Upper lobe of left lung (tissue), 6 donors: ENCODE measurements around the gene SH2D6. TPM values are rescaled to one million over a fixed set of nuclear protein-coding genes. Genes with fewer than 3 reads are reported as not detected.

Experiments used
- ATAC-seq, 2 donors: fragments of 200-7000 bp; cut with Tn5 transposase; one replicate each; pipeline ENCODE4 v1.9.1; 2022; ENCODE audit warnings: mild to moderate bottlenecking in 2 of 2, moderate library complexity in 2 of 2; ENCODE audit not compliant: low FRiP score in 2 of 2
- DNase-seq, 2 donors: peaks; one replicate each; pipeline ENCODE4 v3.0.0-alpha.2; 2019 to 2020
- H3K27ac ChIP-seq, 4 donors: fragments of 200-600 bp; sonication (generic); one replicate each; pipeline ENCODE4 v1.5.1; 2016 to 2019
- H3K27me3 ChIP-seq, 4 donors: fragments of 200-600 bp; sonication (generic); one replicate each; pipeline ENCODE4 v1.5.1; 2017 to 2019
- H3K36me3 ChIP-seq, 4 donors: fragments of 200-600 bp; sonication (generic); one replicate each; pipeline ENCODE4 v1.5.1; 2016 to 2019
- H3K4me1 ChIP-seq, 4 donors: fragments of 200-600 bp; sonication (generic); one replicate each; pipeline ENCODE4 v1.5.1; 2018 to 2019
- H3K4me3 ChIP-seq, 4 donors: fragments of 200-600 bp; sonication (generic); one replicate each; pipeline ENCODE4 v1.5.1; 2017 to 2019; ENCODE audit warnings: mild to moderate bottlenecking in 2 of 4, moderate library complexity in 1 of 4
- H3K9me3 ChIP-seq, 4 donors: fragments of 200-600 bp; sonication (generic); one replicate each; pipeline ENCODE4 v1.5.1; 2018 to 2019
- EP300 ChIP-seq, 4 donors: sonication (generic); formaldehyde crosslinking; IDR thresholded peaks; one replicate each; pipeline ENCODE4 v1.5.1; 2017; ENCODE audit warnings: antibody characterized with exemption in 4 of 4, control low read depth in 2 of 4
- POLR2A ChIP-seq, 4 donors: fragments of 450-650 bp; IDR thresholded peaks; one replicate each; pipeline ENCODE4 v1.5.1; 2016 to 2017; ENCODE audit warnings: antibody characterized with exemption in 4 of 4, mild to moderate bottlenecking in 2 of 4
- POLR2AphosphoS5 ChIP-seq, 2 donors: sonication (generic); formaldehyde crosslinking; IDR thresholded peaks; one replicate each; pipeline ENCODE4 v1.5.1; 2017; ENCODE audit warnings: antibody characterized with exemption in 2 of 2
- WGBS, 2 donors: methylation state at CpG; one replicate each; pipeline ENCODE4 v1.1.5; 2017 to 2018; 5-methylcytosine and 5-hydroxymethylcytosine counted together
- total RNA-seq, 6 donors: library from RNA; depleted of rRNA in 4 of 6; stranded (reverse); fragments of >200 nt in 4 of 6; gene quantifications; one replicate each; pipeline versions ENCODE4 v1.1.0 to v1.2.1, GENCODE V29; 2016 to 2021
- TF ChIP-seq, protein P1 (sequence below), 6 experiments: fragments of 450-650 bp in 4 of 6; fragments of 200-600 bp in 2 of 6; sonication (generic) in 2 of 6; IDR thresholded peaks; one replicate each; pipeline ENCODE4 v1.5.1; 2016 to 2019; ENCODE audit warnings: antibody characterized with exemption in 6 of 6
- donor health status: DM: no; HTN: no; CAD: no; lungs with moderate emphysema.
- donor health status: DM: no; HTN: yes; CAD: no; lungs with severe emphysema.

SH2D6 gene
- total RNA-seq, 6 donors from 2014 or later: 0.51 TPM; not detected in 5

DNA sequence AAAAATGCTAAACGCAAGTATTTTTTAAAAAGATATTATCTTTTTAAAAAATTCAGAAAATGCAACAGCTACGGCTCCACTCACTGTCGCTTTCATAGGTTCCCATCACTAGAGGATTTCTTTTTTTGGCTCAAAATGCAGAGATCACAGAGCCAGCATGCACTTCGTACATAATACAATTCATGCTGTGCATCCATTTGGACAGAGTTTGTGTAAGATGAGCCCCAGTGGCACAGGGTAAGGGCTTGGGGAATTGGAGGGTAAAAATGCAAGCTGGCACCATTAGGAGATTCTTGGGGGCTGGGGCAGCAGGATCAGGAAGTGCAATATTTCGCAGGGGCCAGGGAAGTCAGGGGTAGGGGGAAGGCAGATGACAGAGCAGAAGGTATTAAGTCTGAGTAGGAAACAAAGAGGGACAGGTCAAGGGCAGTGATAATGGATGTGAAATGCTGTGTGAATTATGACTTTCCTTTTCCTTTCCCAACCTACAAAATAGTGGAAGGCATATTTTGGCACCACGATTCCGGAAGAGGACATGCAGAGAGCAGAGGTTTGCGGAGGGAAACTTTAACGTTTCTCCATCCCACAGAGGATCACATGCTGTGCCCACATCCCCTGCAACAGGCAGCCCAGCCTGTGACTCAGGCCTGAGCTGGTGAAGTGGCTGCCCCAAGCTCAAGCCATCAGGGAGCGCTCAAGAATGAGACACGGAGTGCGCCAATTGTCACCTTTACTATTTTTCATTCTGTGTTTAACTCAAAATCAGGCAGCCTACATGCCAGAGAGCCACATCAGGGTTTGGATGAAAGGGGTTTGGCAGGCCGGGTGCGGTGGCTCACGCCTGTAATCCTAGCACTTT, 13.1 kb upstream of the SH2D6 start:
- ATAC-seq (peak in 1 of 2 donors; percentile 78), DNase-seq (peak in 1 of 2 donors; percentile 83)
- H3K4me1 ChIP-seq: peaks cover 3 to 38% (median 13%) of the 10 kb centered on the region in 4 donors
- WGBS, 2 donors: 55 to 66% methylated on average over 15 of the region's 15 CpGs
- H3K9me3 ChIP-seq: no peaks in the 10 kb centered on the region
- H3K4me3 ChIP-seq: peak overlapping the region in 1 of 4 donors; percentile 14
- H3K27ac ChIP-seq: peak overlapping the region; percentile 39 to 77 (median 62)
- peaks cover 0 to 14% (median 10%) of the 10 kb centered on the region in 4 donors for H3K36me3 ChIP-seq
- no peaks in the 10 kb centered on the region for H3K27me3 ChIP-seq
- TF ChIP-seq, protein P1, sequence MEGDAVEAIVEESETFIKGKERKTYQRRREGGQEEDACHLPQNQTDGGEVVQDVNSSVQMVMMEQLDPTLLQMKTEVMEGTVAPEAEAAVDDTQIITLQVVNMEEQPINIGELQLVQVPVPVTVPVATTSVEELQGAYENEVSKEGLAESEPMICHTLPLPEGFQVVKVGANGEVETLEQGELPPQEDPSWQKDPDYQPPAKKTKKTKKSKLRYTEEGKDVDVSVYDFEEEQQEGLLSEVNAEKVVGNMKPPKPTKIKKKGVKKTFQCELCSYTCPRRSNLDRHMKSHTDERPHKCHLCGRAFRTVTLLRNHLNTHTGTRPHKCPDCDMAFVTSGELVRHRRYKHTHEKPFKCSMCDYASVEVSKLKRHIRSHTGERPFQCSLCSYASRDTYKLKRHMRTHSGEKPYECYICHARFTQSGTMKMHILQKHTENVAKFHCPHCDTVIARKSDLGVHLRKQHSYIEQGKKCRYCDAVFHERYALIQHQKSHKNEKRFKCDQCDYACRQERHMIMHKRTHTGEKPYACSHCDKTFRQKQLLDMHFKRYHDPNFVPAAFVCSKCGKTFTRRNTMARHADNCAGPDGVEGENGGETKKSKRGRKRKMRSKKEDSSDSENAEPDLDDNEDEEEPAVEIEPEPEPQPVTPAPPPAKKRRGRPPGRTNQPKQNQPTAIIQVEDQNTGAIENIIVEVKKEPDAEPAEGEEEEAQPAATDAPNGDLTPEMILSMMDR (IDR thresholded peaks at IDR 0.05): no peak
- peak; percentile 6 to 70 for TF ChIP-seq POLR2AphosphoS5 (IDR thresholded peaks at IDR 0.05)
- TF ChIP-seq POLR2A (IDR thresholded peaks at IDR 0.05): peak in 1 of 4 donors; percentile 51
- TF ChIP-seq EP300 (IDR thresholded peaks at IDR 0.05): peak in 1 of 4 donors; percentile 15

DNA sequence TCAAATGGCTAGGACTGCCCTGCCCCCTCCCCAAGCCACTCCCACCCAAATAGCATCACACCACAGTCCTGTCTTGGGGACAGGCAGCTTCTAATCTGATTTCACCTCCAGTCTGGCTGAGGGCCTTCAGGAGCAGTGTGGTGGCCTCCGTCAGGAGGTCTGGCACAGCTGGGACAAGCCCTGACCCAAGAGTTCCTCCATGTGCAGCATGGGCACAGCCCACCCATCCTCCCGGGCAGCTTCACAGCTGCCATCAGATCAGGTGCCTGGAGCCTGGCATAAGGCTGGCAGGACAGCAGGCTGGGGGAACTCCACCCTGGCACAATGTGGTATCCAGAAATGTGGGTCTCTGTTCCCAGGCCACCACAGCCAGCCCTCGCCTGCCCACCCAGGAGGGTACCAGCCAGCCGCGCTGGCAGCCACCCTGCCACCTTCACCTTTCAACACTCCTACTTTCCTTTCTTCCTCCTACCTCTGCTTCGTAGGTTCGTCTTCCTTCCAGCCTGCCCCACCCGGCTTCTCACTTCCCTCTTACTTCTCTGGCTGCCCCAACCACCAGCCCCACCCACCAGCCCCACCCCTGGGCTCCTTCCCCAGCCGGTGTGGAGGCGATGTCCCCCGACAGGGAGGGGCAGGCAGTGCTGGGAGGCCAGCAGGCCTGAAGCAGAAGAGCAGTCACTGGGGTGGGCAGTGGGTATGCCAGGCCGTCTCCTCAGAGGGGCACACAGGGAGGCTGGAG, 8.5 kb upstream of the SH2D6 start, which contains the start of gene CAPG:
TSS of gene CAPG (minus strand) at position 522 of the 739 bp plus-strand sequence. CDS start 8,221 bp downstream, outside the sequence.
- Histone ChIP-seq H3K4me1 (peaks cover 3 to 67% (median 32%) of the 10 kb centered on the region in 4 donors), H3K27me3 (no peaks in the 10 kb centered on the region), H3K27ac (peak within 1 kb of the TSS; percentile 53 to 89 (median 75)), H3K4me3 (peak within 1 kb of the TSS in 3 of 4 donors; percentile 29 to 47 (median 44)), H3K36me3 (no peaks in the 10 kb centered on the region), H3K9me3 (no peaks in the 10 kb centered on the region)
- WGBS, 2 donors: 31 to 38% methylated on average over 9 to 12 of the region's 12 CpGs
- peak; percentile 58 for ATAC-seq
- TF ChIP-seq, protein P1 (IDR thresholded peaks at IDR 0.05): no peak
- TF ChIP-seq EP300 (IDR thresholded peaks at IDR 0.05) (no peak), POLR2A (IDR thresholded peaks at IDR 0.05) (peak in 1 of 4 donors; percentile 77), POLR2AphosphoS5 (IDR thresholded peaks at IDR 0.05) (peak in 1 of 2 donors; percentile 25)
- DNase-seq: peak; percentile 88 to 90

DNA sequence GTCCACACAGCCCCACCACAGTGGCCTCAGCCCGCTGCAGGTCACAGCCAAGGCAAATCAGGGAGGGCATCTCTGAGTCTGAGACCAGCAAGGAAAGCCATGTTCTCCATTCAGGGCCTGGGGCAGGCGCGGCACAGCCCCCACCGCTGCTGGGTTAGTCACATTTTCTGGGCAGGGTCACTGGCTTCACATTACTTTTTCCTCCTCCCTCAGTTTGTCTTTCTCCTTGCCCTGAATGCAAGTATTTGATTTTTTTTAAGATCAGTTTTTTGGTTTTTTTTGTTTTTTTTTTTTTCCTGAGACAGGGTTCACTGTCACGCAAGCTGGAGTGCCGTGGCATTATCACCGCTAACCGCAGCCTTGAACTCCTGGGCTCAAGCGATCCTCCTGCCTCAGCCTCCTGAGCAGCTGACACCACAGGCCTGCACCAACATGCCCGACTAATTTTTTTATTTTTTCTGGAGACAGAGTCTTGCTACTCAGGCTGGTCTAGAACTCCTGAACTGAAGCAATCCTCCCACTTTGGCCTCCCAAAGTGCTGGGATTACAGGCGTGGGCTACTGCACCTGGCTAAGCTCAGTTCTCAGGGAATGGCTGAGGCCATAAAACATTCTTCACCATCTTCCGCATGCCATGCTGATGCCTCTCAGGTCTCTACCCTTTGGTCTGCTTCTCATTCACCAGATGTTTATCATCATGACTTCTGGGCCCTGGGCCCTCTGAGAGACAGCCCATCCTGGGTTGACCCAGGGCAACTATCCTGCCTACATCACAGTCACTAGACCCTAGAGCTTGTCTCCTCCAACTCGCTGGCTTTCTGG, 7.7 kb upstream of the SH2D6 start:
- H3K9me3 ChIP-seq: no peaks in the 10 kb centered on the region
- H3K4me3 ChIP-seq: peak overlapping the region in 3 of 4 donors; percentile 29 to 47 (median 44)
- peaks cover 3 to 66% (median 39%) of the 10 kb centered on the region in 4 donors for H3K4me1 ChIP-seq
- H3K36me3 ChIP-seq: no peaks in the 10 kb centered on the region
- H3K27ac ChIP-seq: peak overlapping the region in 3 of 4 donors; percentile 67 to 89 (median 83)
- TF ChIP-seq POLR2AphosphoS5 (IDR thresholded peaks at IDR 0.05) (no peak), POLR2A (IDR thresholded peaks at IDR 0.05) (no peak), EP300 (IDR thresholded peaks at IDR 0.05) (no peak)
- TF ChIP-seq, protein P1 (IDR thresholded peaks at IDR 0.05): no peak
- ATAC-seq: peak in 1 of 2 donors; percentile 7
- 80 to 88% methylated on average over 12 to 13 of the region's 13 CpGs for WGBS, 2 donors
- no peak for DNase-seq
- no peaks in the 10 kb centered on the region for H3K27me3 ChIP-seq

DNA sequence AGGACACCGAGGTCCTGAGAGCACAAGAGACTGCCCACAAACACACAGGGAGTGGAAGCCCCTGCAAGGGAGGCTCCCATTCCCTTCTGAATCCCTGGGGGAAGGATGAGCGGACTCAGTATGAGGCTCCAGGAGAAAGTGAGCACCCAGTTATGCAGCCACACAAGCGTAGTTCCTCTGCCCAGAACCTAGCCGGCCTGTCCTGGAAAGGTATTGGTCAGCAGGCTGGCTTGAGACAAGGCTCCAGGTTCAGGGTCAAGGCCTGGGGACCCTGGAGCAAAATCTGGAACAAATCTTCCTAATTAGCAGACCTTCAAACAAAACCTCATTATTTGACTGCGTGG, 7.1 kb upstream of the SH2D6 start:
- Histone ChIP-seq H3K27ac (peak overlapping the region in 1 of 4 donors; percentile 89), H3K36me3 (no peaks in the 10 kb centered on the region), H3K4me1 (peaks cover 3 to 64% (median 41%) of the 10 kb centered on the region in 4 donors), H3K4me3 (no peak overlapping the region), H3K9me3 (no peaks in the 10 kb centered on the region), H3K27me3 (no peaks in the 10 kb centered on the region)
- DNase-seq (no peak), ATAC-seq (no peak)
- TF ChIP-seq, protein P1 (IDR thresholded peaks at IDR 0.05): no peak
- TF ChIP-seq EP300 (IDR thresholded peaks at IDR 0.05) (no peak), POLR2AphosphoS5 (IDR thresholded peaks at IDR 0.05) (no peak), POLR2A (IDR thresholded peaks at IDR 0.05) (no peak)
- WGBS, 2 donors: 90 to 100% methylated on average over 2 to 5 of the region's 5 CpGs
